GM19438 (cell line): Measurements from ENCODE around the gene PSG2.
"Not testable (repeated sequence)": the region's sequence is repeated elsewhere in the genome, so short reads cannot be mapped to it uniquely, and the experiment has no call there.

Source experiments
- ATAC-seq: cut with Tn5 transposase; IDR thresholded peaks from one replicate; pipeline ENCODE4 v1.9.1; 2021; ENCODE audit warnings: low read depth; ENCODE audit not compliant: unreplicated experiment

PSG2 gene

GRCh38 chr19:43082601-43083000, at the start of gene PSG2:
TSS of gene PSG2 (minus strand) at chr19:43082701. CDS start at chr19:43082569, 132 bp downstream.
- not testable (repeated sequence) for ATAC-seq

GRCh38 chr19:43131281-43131842, 48.9 kb upstream of the PSG2 start:
- not testable (repeated sequence) for ATAC-seq

- ATAC-seq, result not testable (repeated sequence)
Observed at GRCh38 chr19:43129197-43129596, 46.7 kb upstream of the PSG2 start.

DNA sequence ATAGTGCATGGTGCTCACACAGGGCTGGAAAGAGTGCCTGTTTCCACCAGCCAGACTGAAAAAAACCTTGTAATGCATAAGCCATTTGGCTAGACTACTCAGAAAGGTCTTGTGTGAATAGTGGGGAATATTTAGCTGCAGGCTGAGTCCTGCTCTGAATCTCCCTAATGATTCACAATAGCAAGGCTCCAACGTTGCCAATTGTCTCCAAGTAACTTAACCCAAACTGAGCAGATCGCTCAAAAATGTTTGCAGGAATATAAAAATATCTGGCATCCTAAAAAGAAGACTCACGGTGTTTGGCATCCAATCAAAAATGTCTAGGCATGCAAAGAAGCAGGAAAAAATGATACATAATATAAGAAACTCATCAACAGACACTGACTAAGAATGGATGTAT, 44.8 kb upstream of the PSG2 start:
- not testable (repeated sequence) for ATAC-seq

DNA sequence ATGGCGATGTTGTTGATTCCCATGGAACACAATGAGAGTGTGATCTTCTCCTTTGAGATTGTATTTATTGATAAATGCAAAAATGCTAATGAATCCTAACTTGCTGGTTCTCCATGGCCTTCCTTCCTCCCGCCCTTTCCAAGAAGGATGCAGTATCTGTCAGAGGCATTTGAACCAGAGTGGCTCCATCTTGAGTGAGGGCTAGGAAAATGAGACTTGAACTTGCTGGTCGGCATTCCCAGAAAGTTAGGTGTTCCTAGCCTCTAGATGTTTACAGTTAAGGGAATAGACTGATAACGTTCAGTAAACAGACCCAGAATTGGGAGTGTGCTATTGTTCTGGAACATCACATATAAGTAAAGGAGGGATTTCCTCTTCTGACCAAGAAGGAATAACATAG, 44.2 kb upstream of the PSG2 start:
- no peak for ATAC-seq

GRCh38 chr19:43124360-43124759, 41.9 kb upstream of the PSG2 start:
- no peak for ATAC-seq

DNA sequence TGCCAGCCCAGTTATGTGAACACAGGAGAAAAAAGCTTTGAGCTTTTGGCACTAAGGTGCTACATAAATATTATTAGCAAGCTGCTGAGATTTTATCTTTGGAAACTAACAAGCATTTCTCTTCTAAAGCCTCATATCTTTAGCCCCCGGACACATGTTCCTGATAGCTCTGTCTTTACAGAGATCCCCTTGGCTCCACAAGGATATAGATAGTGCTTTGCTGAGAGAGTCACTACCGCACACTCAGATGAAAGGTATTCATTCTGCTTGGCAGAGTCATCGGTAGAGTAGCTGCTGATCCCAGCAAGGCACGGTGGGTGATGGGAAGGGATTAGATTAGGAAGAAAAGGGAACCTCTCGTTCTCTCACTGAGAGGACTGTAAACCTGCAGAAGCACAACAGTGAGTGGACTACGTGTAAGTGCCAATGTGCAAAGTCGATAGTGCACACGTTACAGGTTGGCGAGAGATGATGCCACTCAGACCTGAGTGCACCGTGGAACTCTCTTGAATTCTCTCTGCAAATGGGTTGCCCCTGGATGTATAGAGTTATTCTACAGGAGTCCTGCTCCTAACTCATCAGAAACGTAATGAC, 38.0 kb upstream of the PSG2 start:
- not testable (repeated sequence) for ATAC-seq

DNA sequence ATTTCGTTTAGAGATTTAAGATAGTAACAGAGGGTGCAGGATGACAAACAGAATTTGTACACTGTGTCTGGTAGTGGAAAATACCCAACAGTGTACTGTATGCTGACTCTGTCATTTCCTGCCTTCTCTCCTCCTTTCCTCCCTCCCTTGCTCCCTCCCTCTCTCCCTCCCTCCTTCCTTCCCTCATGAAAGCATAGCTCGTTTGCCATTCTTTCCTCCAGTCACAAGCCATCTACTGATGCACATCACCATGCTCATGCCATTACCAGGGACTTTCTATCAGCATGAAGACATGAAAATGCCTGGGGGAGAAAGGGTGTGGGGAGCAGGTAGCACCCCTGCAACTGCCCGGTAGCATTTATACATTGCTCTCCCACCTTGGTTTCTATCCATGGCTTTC, 37.0 kb upstream of the PSG2 start:
- not testable (repeated sequence) for ATAC-seq

DNA sequence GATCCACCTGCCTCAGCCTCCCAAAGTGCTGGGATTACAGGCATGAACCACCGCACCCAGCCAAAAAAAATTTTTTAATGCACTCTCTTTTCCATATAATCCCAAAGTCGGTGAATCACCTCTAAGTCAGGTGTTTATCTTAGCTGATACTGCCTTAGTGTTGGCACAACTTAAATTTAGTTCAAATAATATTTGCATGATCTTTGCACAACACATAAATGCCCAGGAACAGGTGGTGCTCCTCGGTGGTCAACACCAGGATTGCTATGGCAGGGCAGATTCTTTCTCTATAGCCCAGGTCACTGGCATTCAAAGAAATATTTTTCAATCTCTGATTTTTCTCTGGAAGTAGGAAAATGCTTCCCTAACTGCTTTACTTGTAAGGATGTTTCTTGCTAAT, 33.9 kb upstream of the PSG2 start:
- not testable (repeated sequence) for ATAC-seq

- not testable (repeated sequence) for ATAC-seq
Observed at GRCh38 chr19:43115548-43115947, 33.0 kb upstream of the PSG2 start.

DNA sequence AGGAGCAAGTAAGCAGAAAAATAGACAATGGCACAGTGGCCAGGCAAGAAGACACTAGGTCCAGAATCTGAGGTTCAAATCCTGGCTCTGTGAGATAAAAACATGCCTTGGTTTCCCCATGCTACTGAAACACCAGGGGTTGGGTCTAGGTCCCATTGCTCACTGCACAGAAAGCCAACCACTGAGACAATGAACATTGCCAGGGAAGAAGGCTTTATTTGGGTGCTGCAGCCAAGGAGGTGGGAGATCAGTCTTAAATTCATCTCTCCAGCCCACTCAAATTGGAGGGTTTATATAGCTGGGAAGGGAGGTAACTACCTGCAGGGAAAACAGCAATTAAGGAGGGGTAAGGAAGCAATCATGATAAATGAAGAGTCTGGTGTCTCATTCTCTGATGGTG, 32.6 kb upstream of the PSG2 start:
- not testable (repeated sequence) for ATAC-seq

- not testable (repeated sequence) for ATAC-seq
Observed at GRCh38 chr19:43114626-43115025, 32.1 kb upstream of the PSG2 start.

- ATAC-seq, result not testable (repeated sequence)
Observed at GRCh38 chr19:43107401-43107800, 24.9 kb upstream of the PSG2 start.

- no peak for ATAC-seq
Observed at GRCh38 chr19:43105496-43105895, 23.0 kb upstream of the PSG2 start.

- not testable (repeated sequence) for ATAC-seq
Observed at GRCh38 chr19:43104215-43104850, 21.8 kb upstream of the PSG2 start.

DNA sequence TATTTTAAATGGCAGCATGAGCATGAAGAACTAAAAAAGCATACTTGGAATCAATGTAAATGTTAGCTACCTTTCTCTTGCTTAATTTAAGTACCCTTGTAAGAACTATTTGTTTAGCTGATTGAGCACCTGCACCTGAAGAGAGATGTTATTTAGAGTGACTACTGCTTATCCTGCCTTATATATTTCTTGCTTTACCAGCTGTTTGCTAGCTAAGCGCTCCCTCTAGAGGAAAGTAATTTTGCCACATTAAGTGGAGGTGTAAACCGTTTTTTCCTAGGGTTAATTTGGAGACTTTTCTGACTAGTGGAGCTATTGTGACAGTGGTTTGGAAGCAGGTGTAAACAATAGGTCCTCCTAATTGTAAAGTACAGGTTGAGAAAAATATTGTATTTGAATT, 19.4 kb upstream of the PSG2 start:
- ATAC-seq, result no peak

DNA sequence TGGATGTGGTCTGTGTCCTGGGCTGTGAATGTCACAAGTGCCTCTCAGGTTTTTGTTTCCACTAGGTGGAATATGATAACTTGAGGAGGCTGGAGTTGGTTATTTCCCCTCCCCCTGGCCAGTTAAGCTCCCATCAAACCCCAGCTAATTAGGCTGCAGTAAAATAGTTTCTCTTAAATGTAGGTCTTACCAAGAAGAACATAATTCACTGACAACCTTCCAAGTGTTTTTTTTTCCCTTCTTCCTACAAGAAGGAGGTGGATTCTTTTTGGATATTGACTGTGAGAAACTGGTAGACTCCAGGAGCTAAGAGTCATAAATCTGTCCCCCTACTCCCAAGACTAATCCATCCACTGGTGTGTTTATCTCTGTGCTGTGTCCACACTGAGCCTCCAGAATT, 15.9 kb upstream of the PSG2 start:
- ATAC-seq, result not testable (repeated sequence)

DNA sequence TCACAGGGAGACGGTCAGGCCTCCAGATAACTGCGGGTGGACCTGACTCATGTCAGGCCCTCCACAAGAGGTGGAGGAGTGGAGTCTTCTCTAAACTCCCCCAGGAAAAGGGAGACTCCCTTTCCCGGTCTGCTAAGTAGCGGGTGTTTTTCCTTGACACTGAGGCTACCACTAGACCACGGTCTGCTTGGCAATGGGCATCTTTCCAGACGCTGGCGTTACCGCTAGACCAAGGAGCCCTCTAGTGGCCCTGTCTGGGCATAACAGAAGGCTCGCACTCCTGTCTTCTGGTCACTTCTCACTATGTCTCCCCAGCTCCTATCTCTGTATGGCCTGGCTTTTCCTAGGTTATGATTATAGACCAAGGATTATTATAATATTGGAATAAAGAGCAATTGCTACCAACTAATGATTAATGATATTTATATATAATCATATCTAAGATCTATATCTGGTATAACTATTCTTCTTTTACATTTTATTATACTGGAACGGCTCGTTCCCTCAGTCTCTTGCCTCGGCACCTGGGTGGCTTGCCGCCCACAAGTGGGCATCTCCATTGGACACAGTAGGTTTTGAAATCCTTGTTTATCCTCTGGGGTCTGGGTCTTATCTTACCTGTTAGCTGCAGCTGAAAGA, 5.3 kb upstream of the PSG2 start:
- ATAC-seq, result not testable (repeated sequence)

- not testable (repeated sequence) for ATAC-seq
Observed at GRCh38 chr19:43085796-43086530, 3.5 kb upstream of the PSG2 start.

GRCh38 chr19:43084196-43084832, 1.8 kb upstream of the PSG2 start:
- ATAC-seq, result not testable (repeated sequence)
